HepG2 (cell line): ENCODE results near the gene ZNF74. TPM values are rescaled to one million over a fixed set of nuclear protein-coding genes. Genes with fewer than 3 reads are reported as not detected.

Experiments
- GATAD1 ChIP-seq: IDR thresholded peaks from 2 replicates; pipeline ENCODE4 v1.6.1; 2016; ENCODE audit warnings: missing genetic modification reagents, missing compliant biosample characterization
- HNRNPK ChIP-seq: fragments of 200-400 bp; formaldehyde crosslinking; IDR thresholded peaks from 2 replicates; pipeline ENCODE4 v1.6.1; 2018; ENCODE audit warnings: low read length, low read depth, moderate library complexity, mild to moderate bottlenecking; ENCODE audit not compliant: poor library complexity, severe bottlenecking
- KDM2A ChIP-seq: sonication (generic); formaldehyde crosslinking; IDR thresholded peaks from 2 replicates; pipeline ENCODE4 v1.4.0; 2020; ENCODE audit warnings: low read depth, missing genetic modification reagents, borderline replicate concordance
- LCORL ChIP-seq, 2 experiments: fragments of 450-650 bp in 1 of 2; sonication (generic) in 1 of 2; formaldehyde crosslinking in 1 of 2; IDR thresholded peaks; 2 replicates each; pipeline versions ENCODE4 v1.5.0 to v1.6.1; 2017 to 2020; ENCODE audit warnings: antibody characterized with exemption in 1 of 2, missing genetic modification reagents in 1 of 2
- MATR3 ChIP-seq: sonication (generic); formaldehyde crosslinking; IDR thresholded peaks from 2 replicates; pipeline ENCODE4 v1.4.0; 2020; ENCODE audit warnings: missing genetic modification reagents
- MTERF4 ChIP-seq: sonication (generic); formaldehyde crosslinking; IDR thresholded peaks from 2 replicates; pipeline ENCODE4 v1.8.0; 2023; ENCODE audit warnings: mild to moderate bottlenecking, missing genetic modification reagents
- NR3C1 ChIP-seq: sonication (generic); formaldehyde crosslinking; IDR thresholded peaks from 2 replicates; pipeline ENCODE4 v1.4.0; 2020; ENCODE audit warnings: missing genetic modification reagents
- PATZ1 ChIP-seq: sonication (generic); formaldehyde crosslinking; IDR thresholded peaks from 2 replicates; pipeline ENCODE4 v1.4.0; 2020; ENCODE audit warnings: missing genetic modification reagents
- RAD21 ChIP-seq: fragments of 450-650 bp; formaldehyde crosslinking; IDR thresholded peaks from 2 replicates; pipeline ENCODE4 v1.5.0; 2020; ENCODE audit warnings: mild to moderate bottlenecking
- ZNF33A ChIP-seq: sonication (generic); formaldehyde crosslinking; IDR thresholded peaks from 2 replicates; pipeline ENCODE4 v1.5.1; 2020; ENCODE audit warnings: missing genetic modification reagents, mild to moderate bottlenecking, moderate library complexity, borderline replicate concordance
- ZNF512B ChIP-seq: sonication (generic); formaldehyde crosslinking; IDR thresholded peaks from 2 replicates; pipeline ENCODE4 v1.5.1; 2020; ENCODE audit warnings: missing genetic modification reagents, mild to moderate bottlenecking, borderline replicate concordance
- ZNF563 ChIP-seq: sonication (generic); formaldehyde crosslinking; IDR thresholded peaks from 2 replicates; pipeline ENCODE4 v1.8.0; 2022; ENCODE audit warnings: mild to moderate bottlenecking, moderate library complexity, missing genetic modification reagents
- ZNF687 ChIP-seq: sonication (generic); formaldehyde crosslinking; IDR thresholded peaks from 2 replicates; pipeline ENCODE4 v1.5.1; 2020; ENCODE audit warnings: mild to moderate bottlenecking, missing genetic modification reagents, moderate library complexity
- ZNF747 ChIP-seq: sonication (generic); formaldehyde crosslinking; IDR thresholded peaks from 2 replicates; pipeline ENCODE4 v1.8.1; 2023; ENCODE audit warnings: missing genetic modification reagents, mild to moderate bottlenecking, borderline replicate concordance
- ZNF761 ChIP-seq: sonication (generic); formaldehyde crosslinking; conservative IDR thresholded peaks from 2 replicates; pipeline ENCODE4 v1.4.0; 2020; ENCODE audit warnings: mild to moderate bottlenecking, missing genetic modification reagents
- ZNF770 ChIP-seq: sonication (generic); formaldehyde crosslinking; IDR thresholded peaks from 2 replicates; pipeline ENCODE4 v1.5.0; 2020; ENCODE audit warnings: mild to moderate bottlenecking, missing genetic modification reagents
- ZNF777 ChIP-seq: sonication (generic); formaldehyde crosslinking; IDR thresholded peaks from 2 replicates; pipeline ENCODE4 v1.4.0; 2020; ENCODE audit warnings: missing genetic modification reagents
- polyA plus RNA-seq, 8 experiments: library from polyadenylated mRNA; depleted of rRNA in 3 of 8; stranded (reverse) in 7 of 8; unstranded in 1 of 8; fragments of >200 nt; fragmentation: Illumina TruSeq in 4 of 8; extraction: Trizol in 4 of 8; gene quantifications; 2 replicates each; pipeline versions ENCODE4 v1.2.1 to v1.2.3, GENCODE V29; 2011 to 2016; ENCODE audit warnings: low read depth in 4 of 8, missing spikeins in 1 of 8, mixed read lengths in 1 of 8; ENCODE audit not compliant: insufficient read depth in 1 of 8
- total RNA-seq, 5 experiments: library from RNA; depleted of rRNA; stranded (reverse); fragments of >200 nt; fragmentation: Illumina TruSeq; extraction: Trizol; gene quantifications; 2 replicates each; pipeline ENCODE4 v1.2.3, GENCODE V29; 2016; ENCODE audit warnings: low read depth in 1 of 5

ZNF74 gene
- total and polyA plus RNA-seq, 2 of the 13 experiments (the other 11 are each of a cell fraction or from before 2014, with no cell fraction given), result 6.3 to 9.1 TPM

GRCh38 chr22:20436307-20436767 is 42.4 kb downstream of the ZNF74 start (continued):
- peak; percentile 52 for TF ChIP-seq ZNF777
- TF ChIP-seq MATR3 (CRISPR knock-in tag), result no peak
- no peak for TF ChIP-seq LCORL (IDR thresholded peaks at IDR 0.05)
- TF ChIP-seq LCORL (CRISPR knock-in tag; IDR thresholded peaks at IDR 0.05), result no peak
- no peak for TF ChIP-seq ZNF512B (CRISPR knock-in tag)
- TF ChIP-seq NR3C1 (CRISPR knock-in tag), result no peak
- TF ChIP-seq ZNF33A (CRISPR knock-in tag), result no peak
- no peak for TF ChIP-seq GATAD1 (CRISPR knock-in tag)
- no peak for TF ChIP-seq KDM2A (CRISPR knock-in tag)
- TF ChIP-seq MTERF4 (CRISPR knock-in tag), result 0 out of 2 replicates have a peak, but pooled peaks have one; percentile 30
- peak; percentile 53; the same call in 1 of the 2 replicates for TF ChIP-seq ZNF770 (CRISPR knock-in tag)
- peak; percentile 24; the same call in 1 of the 2 replicates for TF ChIP-seq ZNF563 (CRISPR knock-in tag)
- no peak for TF ChIP-seq ZNF761
- no peak for TF ChIP-seq ZNF747 (CRISPR knock-in tag)
- peak; percentile 31; the same call in 1 of the 2 replicates for TF ChIP-seq RAD21 (CRISPR knock-in tag)
- TF ChIP-seq HNRNPK, result peak; percentile 9
- 0 out of 2 replicates have a peak, but pooled peaks have one; percentile 16 for TF ChIP-seq PATZ1 (CRISPR knock-in tag)
- peak; percentile 1; the same call in 1 of the 2 replicates for TF ChIP-seq ZNF687 (CRISPR knock-in tag)
